OCI-LY7 (cell line): ENCODE results near the gene PDHA2.

Source experiments
- EZH2phosphoT487 ChIP-seq: fragments of 200-600 bp; sonication (generic); IDR thresholded peaks from 2 replicates; pipeline ENCODE4 v1.6.1; 2018; ENCODE audit warnings: low read depth, borderline replicate concordance, mild to moderate bottlenecking, mixed run types, antibody characterized with exemption, low read length, moderate library complexity, mixed read lengths
- TF ChIP-seq, protein P1 (sequence below): fragments of 200-600 bp; sonication (generic); conservative IDR thresholded peaks from 2 replicates; pipeline ENCODE4 v1.5.1; 2014; ENCODE audit warnings: mild to moderate bottlenecking, antibody characterized with exemption, low read length, moderate library complexity, mixed read lengths

DNA sequence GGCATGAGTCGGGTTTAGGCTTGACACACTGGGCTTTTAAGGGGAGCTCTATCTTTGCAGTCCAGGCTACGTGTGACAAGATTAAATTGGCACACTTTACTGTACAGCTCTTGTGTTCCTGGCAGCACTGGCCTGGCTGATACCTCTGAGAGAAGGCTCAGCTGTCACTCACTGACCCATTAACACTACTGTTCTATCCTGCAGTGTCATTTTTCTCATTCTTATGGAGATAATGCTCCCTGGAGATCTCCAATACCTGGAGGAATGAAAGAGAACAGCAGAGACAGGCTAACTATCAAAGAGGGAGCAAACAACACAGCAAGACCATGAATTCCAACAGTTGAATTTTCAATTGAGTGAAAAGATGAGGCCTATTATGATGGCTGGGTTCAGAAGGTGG lies 1.7 kb upstream of the PDHA2 start:
- TF ChIP-seq, protein P1, sequence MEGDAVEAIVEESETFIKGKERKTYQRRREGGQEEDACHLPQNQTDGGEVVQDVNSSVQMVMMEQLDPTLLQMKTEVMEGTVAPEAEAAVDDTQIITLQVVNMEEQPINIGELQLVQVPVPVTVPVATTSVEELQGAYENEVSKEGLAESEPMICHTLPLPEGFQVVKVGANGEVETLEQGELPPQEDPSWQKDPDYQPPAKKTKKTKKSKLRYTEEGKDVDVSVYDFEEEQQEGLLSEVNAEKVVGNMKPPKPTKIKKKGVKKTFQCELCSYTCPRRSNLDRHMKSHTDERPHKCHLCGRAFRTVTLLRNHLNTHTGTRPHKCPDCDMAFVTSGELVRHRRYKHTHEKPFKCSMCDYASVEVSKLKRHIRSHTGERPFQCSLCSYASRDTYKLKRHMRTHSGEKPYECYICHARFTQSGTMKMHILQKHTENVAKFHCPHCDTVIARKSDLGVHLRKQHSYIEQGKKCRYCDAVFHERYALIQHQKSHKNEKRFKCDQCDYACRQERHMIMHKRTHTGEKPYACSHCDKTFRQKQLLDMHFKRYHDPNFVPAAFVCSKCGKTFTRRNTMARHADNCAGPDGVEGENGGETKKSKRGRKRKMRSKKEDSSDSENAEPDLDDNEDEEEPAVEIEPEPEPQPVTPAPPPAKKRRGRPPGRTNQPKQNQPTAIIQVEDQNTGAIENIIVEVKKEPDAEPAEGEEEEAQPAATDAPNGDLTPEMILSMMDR = no peak
- no peak for TF ChIP-seq EZH2phosphoT487
